BJ (cell line): ENCODE measurements around the gene KIAA1958. TPM values are rescaled to one million over a fixed set of nuclear protein-coding genes. Genes with fewer than 3 reads are reported as not detected.
"Not testable (repeated sequence)": the region's sequence is repeated elsewhere in the genome, so short reads cannot be mapped to it uniquely, and the experiment has no call there.

Experiments used
- CTCF ChIA-PET: fragments of 350-600 bp; formaldehyde crosslinking; extraction: SDS; loops from one replicate; lab custom pipeline; 2021; ENCODE audit warnings: antibody characterized with exemption, inconsistent platforms; lab: Yijun Ruan, JAX
- POLR2A ChIA-PET: fragments of 300-600 bp; sonication (Branson Sonifier 250); formaldehyde crosslinking; extraction: SDS; loops from one replicate; lab custom pipeline; 2021; ENCODE audit warnings: antibody characterized with exemption; lab: Charles Lee
- DNase-seq: peaks from one replicate; pipeline ENCODE4 v3.0.0-alpha.2; 2011; ENCODE audit warnings: low read depth
- H3K27me3 ChIP-seq: 2 replicates; pipeline ENCODE4 v1.6.0; 2011; ENCODE audit warnings: low read length; ENCODE audit not compliant: control insufficient read depth, insufficient read depth
- H3K36me3 ChIP-seq: 2 replicates; pipeline ENCODE4 v1.5.1; 2011; ENCODE audit warnings: low read length; ENCODE audit not compliant: control insufficient read depth, insufficient read depth
- H3K4me3 ChIP-seq: 2 replicates; pipeline ENCODE4 v1.5.1; 2011; ENCODE audit warnings: low read depth, mild to moderate bottlenecking, control low read depth, low read length
- CTCF ChIP-seq: IDR thresholded peaks from 2 replicates; pipeline ENCODE4 v1.5.1; 2011; ENCODE audit warnings: low read depth, mild to moderate bottlenecking, control low read depth, inconsistent platforms, low read length, moderate library complexity; ENCODE audit not compliant: insufficient read depth
- polyA plus RNA-seq: library from polyadenylated mRNA; depleted of rRNA; stranded (reverse); fragments of >200 nt; gene quantifications from 2 replicates; pipeline ENCODE4 v1.2.3, GENCODE V29; 2011

The KIAA1958 gene
- polyA plus RNA-seq, 1 experiment, result 2.2 TPM

- ChIA-PET POLR2A (no interaction called here), CTCF (no interaction called here)
- no peak for DNase-seq
- Histone ChIP-seq H3K4me3 (no peak overlapping the region), H3K36me3 (no peaks in the 10 kb centered on the region), H3K27me3 (no peaks in the 10 kb centered on the region)
- no peak for TF ChIP-seq CTCF
Observed at GRCh38 chr9:112581469-112582176, 95.0 kb downstream of the KIAA1958 start.

- ChIA-PET CTCF (no interaction called here), POLR2A (no interaction called here)
- Histone ChIP-seq H3K36me3 (no peaks in the 10 kb centered on the region), H3K27me3 (no peaks in the 10 kb centered on the region), H3K4me3 (no peak overlapping the region)
- DNase-seq, result no peak
- TF ChIP-seq CTCF, result no peak
Observed at GRCh38 chr9:112582371-112583262, 96.0 kb downstream of the KIAA1958 start.

GRCh38 chr9:112586599-112587155 is 100.0 kb downstream of the KIAA1958 start:
- POLR2A ChIA-PET, result no interaction called here
- CTCF ChIA-PET, result interaction anchor here (1.0 kb wide), 1 partner anchor 13 kb away, joined by 3 read pairs; no protein-coding TSS in a partner anchor
- TF ChIP-seq CTCF, result no peak
- no peaks in the 10 kb centered on the region for H3K27me3 ChIP-seq
- no peaks in the 10 kb centered on the region for H3K36me3 ChIP-seq
- no peak overlapping the region for H3K4me3 ChIP-seq
- DNase-seq, result no peak

- H3K36me3 ChIP-seq, H3K4me3 ChIP-seq, CTCF ChIA-PET, DNase-seq, POLR2A ChIA-PET, H3K27me3 ChIP-seq: not testable (repeated sequence)
Observed at GRCh38 chr9:112591875-112592274, 105.2 kb downstream of the KIAA1958 start.

GRCh38 chr9:112599732-112600131 is 113.1 kb downstream of the KIAA1958 start:
- Histone ChIP-seq H3K36me3 (no peaks in the 10 kb centered on the region), H3K27me3 (no peaks in the 10 kb centered on the region), H3K4me3 (no peak overlapping the region)
- CTCF ChIA-PET, result no interaction called here
- POLR2A ChIA-PET, result no interaction called here
- no peak for TF ChIP-seq CTCF
- DNase-seq, result no peak
